Measurements from ENCODE around the gene FUT1.

DNA sequence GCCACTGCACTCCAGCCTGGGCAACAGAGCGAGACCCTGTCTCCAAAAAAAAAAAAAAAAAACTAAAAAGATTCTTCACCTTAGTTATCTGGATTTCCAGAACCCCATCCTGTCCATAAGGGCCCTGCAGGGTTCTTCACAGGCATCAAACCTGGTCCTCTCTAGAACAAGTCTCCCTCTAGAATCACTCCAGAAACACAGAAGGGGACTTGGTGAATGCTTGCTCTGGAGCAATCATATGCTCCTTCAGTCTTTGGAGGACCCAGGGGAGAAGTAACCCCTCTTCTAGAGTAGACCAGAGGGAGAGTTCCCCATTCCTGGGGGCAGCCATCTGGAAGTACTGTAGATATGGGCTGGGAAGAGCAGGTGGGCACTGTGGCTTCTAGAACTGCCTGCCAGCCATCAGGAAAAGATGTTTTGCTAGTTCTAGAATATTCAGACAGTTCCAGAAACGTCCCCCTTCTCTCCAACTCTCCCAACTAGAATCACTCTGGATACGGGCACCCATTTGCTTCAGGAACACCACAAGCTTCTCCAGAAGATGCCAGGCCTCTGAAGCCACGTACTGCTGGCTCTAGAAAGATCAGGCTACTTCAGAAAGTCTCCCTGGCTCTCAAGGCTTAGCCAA lies 2.8 kb downstream of the FUT1 start:
- TF ChIP-seq, protein P1, sequence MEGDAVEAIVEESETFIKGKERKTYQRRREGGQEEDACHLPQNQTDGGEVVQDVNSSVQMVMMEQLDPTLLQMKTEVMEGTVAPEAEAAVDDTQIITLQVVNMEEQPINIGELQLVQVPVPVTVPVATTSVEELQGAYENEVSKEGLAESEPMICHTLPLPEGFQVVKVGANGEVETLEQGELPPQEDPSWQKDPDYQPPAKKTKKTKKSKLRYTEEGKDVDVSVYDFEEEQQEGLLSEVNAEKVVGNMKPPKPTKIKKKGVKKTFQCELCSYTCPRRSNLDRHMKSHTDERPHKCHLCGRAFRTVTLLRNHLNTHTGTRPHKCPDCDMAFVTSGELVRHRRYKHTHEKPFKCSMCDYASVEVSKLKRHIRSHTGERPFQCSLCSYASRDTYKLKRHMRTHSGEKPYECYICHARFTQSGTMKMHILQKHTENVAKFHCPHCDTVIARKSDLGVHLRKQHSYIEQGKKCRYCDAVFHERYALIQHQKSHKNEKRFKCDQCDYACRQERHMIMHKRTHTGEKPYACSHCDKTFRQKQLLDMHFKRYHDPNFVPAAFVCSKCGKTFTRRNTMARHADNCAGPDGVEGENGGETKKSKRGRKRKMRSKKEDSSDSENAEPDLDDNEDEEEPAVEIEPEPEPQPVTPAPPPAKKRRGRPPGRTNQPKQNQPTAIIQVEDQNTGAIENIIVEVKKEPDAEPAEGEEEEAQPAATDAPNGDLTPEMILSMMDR (IDR thresholded peaks at IDR 0.05; ENCODE audit: low read length), result no peak
- TF ChIP-seq EZH2phosphoT487 (IDR thresholded peaks at IDR 0.05; ENCODE audit: low read length), result no peak
- no peak for TF ChIP-seq EZH2 (optimal IDR thresholded peaks at IDR 0.05; ENCODE audit: low read depth, low read length)
